Endodermal cell (in vitro differentiated cells): ENCODE results near the gene CCDC9B. TPM values are rescaled to one million over a fixed set of nuclear protein-coding genes. Genes with fewer than 3 reads are reported as not detected.

Experiments used
- DNase-seq: peaks from one replicate; pipeline ENCODE4 v3.0.0-alpha.2; 2017
- H3K27ac ChIP-seq: 2 replicates; pipeline ENCODE4 v1.5.1; 2013; ENCODE audit warnings: mild to moderate bottlenecking, low read depth, low read length, moderate library complexity
- H3K27me3 ChIP-seq: 2 replicates; pipeline ENCODE4 v1.6.1; 2013; ENCODE audit warnings: mild to moderate bottlenecking, low read length, moderate library complexity; ENCODE audit not compliant: insufficient read depth, control insufficient read depth, poor library complexity, severe bottlenecking
- H3K36me3 ChIP-seq: 2 replicates; pipeline ENCODE4 v1.7.0; 2013; ENCODE audit warnings: mild to moderate bottlenecking, low read length, moderate library complexity; ENCODE audit not compliant: control insufficient read depth, insufficient read depth
- H3K4me1 ChIP-seq: one replicate; pipeline ENCODE4 v1.7.0; 2013; ENCODE audit warnings: low read length; ENCODE audit not compliant: control insufficient read depth, insufficient read depth
- H3K4me3 ChIP-seq: 2 replicates; pipeline ENCODE4 v1.5.1; 2013; ENCODE audit warnings: mild to moderate bottlenecking, low read length, moderate library complexity
- H3K9ac ChIP-seq: 2 replicates; pipeline ENCODE4 v1.6.1; 2013; ENCODE audit warnings: mild to moderate bottlenecking, low read length, moderate library complexity; ENCODE audit not compliant: poor library complexity, severe bottlenecking; ENCODE audit errors: extremely low read depth
- H3K9me3 ChIP-seq: 2 replicates; pipeline ENCODE4 v1.6.1; 2013; ENCODE audit warnings: mild to moderate bottlenecking, low read length, moderate library complexity; ENCODE audit not compliant: control insufficient read depth
- H3K27ac Mint-ChIP-seq: 2 replicates; pipeline ENCODE4 v1.8.0; 2020; ENCODE audit warnings: mixed read lengths
- H3K27me3 Mint-ChIP-seq: 2 replicates; pipeline ENCODE4 v1.8.0; 2021; ENCODE audit warnings: mild to moderate bottlenecking, mixed read lengths; ENCODE audit not compliant: insufficient read depth
- H3K36me3 Mint-ChIP-seq: 2 replicates; pipeline ENCODE4 v1.8.0; 2020; ENCODE audit warnings: low read depth, mixed read lengths
- H3K4me1 Mint-ChIP-seq: 2 replicates; pipeline ENCODE4 v1.8.0; 2020; ENCODE audit warnings: mixed read lengths
- H3K4me3 Mint-ChIP-seq: 2 replicates; pipeline ENCODE4 v1.8.0; 2020; ENCODE audit warnings: mild to moderate bottlenecking, moderate library complexity, mixed read lengths
- H3K9me3 Mint-ChIP-seq: 2 replicates; pipeline ENCODE4 v1.8.0; 2020; ENCODE audit warnings: mild to moderate bottlenecking, mixed read lengths
- WGBS, 2 experiments: methylation state at CpG; one replicate each; pipeline versions ENCODE4 v1.1.5 to v1.1.7; 2013; ENCODE audit warnings: missing lambda C conversion rate in 2 of 2, mixed read lengths in 1 of 2; ENCODE audit not compliant: insufficient coverage in 1 of 2, insufficient read length in 1 of 2; 5-methylcytosine and 5-hydroxymethylcytosine counted together
- total RNA-seq, 2 donors: library from RNA; stranded (reverse); fragmentation: NEBNext Ultra II Directional in 1 of 2; extraction: Animal tissue kit (Norgen Biotek cat#: 25700) in 1 of 2; gene quantifications; 2 replicates in 1 of 2; 3 replicates in 1 of 2; pipeline ENCODE4 v1.2.1, GENCODE V29; 2021
- TF ChIP-seq, protein P1 (sequence below): fragments of 200-600 bp; sonication (generic); conservative IDR thresholded peaks from 2 replicates; pipeline ENCODE4 v1.5.0; 2021; ENCODE audit warnings: antibody characterized with exemption, mild to moderate bottlenecking

The CCDC9B gene
- total RNA-seq, 2 donors from 2014 or later, result 0.15 to 0.42 TPM

DNA sequence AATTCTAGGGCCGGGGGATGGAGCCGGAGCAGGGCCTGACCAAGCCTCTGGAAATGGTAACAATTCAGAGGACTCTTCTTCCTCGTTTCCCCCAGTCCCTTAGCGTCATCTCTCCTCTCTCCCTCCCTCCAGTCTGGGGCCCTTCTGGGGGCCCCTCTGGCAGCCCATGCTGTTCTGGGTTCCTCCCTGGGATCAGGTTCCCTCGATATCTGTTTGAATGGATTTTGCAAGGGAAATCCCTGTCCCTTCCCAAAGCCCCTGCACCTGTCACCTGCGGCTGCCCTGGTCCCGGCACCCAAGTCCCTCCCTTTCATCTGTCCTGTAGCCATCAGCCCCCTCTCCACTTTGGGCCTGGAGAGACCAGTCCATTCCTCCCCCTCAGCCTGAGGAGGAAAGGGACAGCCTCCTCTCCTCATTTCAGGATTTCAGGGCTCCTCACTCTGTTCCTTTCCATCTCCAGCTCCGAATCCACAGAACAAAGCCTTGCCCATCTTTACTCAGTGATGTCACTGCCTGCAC, 31.3 kb downstream of the CCDC9B start:
- Histone ChIP-seq H3K4me3 (no peak overlapping the region), H3K36me3 (no peaks in the 10 kb centered on the region), H3K4me1 (peaks cover 6% of the 10 kb centered on the region), H3K9me3 (no peaks in the 10 kb centered on the region), H3K27ac (no peak overlapping the region), H3K27me3 (peaks cover 42% of the 10 kb centered on the region), H3K9ac (no peak overlapping the region)
- no peak overlapping the region for H3K4me3 Mint-ChIP-seq
- TF ChIP-seq, protein P1, sequence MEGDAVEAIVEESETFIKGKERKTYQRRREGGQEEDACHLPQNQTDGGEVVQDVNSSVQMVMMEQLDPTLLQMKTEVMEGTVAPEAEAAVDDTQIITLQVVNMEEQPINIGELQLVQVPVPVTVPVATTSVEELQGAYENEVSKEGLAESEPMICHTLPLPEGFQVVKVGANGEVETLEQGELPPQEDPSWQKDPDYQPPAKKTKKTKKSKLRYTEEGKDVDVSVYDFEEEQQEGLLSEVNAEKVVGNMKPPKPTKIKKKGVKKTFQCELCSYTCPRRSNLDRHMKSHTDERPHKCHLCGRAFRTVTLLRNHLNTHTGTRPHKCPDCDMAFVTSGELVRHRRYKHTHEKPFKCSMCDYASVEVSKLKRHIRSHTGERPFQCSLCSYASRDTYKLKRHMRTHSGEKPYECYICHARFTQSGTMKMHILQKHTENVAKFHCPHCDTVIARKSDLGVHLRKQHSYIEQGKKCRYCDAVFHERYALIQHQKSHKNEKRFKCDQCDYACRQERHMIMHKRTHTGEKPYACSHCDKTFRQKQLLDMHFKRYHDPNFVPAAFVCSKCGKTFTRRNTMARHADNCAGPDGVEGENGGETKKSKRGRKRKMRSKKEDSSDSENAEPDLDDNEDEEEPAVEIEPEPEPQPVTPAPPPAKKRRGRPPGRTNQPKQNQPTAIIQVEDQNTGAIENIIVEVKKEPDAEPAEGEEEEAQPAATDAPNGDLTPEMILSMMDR, result no peak
- H3K27me3 Mint-ChIP-seq, result peaks cover 44% of the 10 kb centered on the region
- peaks cover 15% of the 10 kb centered on the region for H3K4me1 Mint-ChIP-seq
- H3K9me3 Mint-ChIP-seq, result no peaks in the 10 kb centered on the region
- no peaks in the 10 kb centered on the region for H3K36me3 Mint-ChIP-seq
- no peak overlapping the region for H3K27ac Mint-ChIP-seq
- 82 to 85% methylated on average over 6 to 8 of the region's 8 CpGs for WGBS, 2 experiments
- DNase-seq, result no peak

DNA sequence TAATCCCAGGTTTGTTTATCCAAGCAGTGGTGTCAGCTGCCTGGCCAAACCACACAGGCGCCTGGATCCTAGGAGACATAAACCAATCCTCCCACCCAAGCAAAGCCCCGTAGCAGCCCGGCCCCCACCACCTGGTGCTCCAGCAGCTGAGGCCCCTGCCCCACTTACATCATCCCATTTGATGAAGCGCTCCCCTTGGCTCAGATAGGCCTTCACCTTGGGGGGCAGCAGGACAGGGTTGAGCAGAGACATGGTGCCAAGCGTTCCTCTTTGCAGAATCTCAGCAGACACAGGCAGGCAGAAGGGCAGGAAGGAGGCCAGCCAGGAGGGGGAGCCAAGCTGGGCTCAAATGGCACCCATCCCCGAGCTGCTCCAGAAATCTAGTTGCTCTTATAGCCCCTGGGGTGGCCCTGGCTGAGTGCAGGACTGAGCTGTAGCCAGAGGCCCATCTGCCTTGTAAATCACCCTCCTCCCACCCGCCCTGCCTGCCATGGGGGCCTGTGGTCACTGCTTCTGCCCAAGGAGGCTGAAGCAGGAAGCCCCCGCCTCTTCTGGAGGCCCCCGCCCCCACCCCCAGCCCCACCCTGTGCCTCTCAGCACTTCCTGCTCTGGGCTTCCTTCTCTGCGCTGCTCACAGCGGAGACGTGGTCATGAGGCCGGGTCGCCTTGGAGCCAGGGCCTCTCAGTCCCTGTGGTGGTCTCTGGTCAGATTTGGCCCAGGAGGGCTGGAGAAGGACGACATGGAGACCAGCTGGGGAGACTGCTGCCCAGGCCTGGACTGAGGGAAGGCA, 33.1 kb downstream of the CCDC9B start, which contains the start of gene PLCB2:
Gene PLCB2, minus strand, starts transcription at position 515 of the 791 bp plus-strand sequence. Its CDS starts 263 bp downstream, at position 252.
- TF ChIP-seq, protein P1, result peak; percentile 64
- H3K4me3 ChIP-seq, result no peak within 1 kb of the TSS
- no peak within 1 kb of the TSS for H3K9ac ChIP-seq
- Mint-ChIP-seq H3K4me3 (no peak within 1 kb of the TSS), H3K4me1 (peaks cover 15% of the 10 kb centered on the region), H3K27ac (no peak within 1 kb of the TSS), H3K36me3 (no peaks in the 10 kb centered on the region), H3K9me3 (no peaks in the 10 kb centered on the region), H3K27me3 (peaks cover 38% of the 10 kb centered on the region)
- DNase-seq, result peak; percentile 83
- no peak within 1 kb of the TSS for H3K27ac ChIP-seq
- H3K4me1 ChIP-seq, result peaks cover 6% of the 10 kb centered on the region
- WGBS, 2 experiments, result 71 to 96% methylated on average over 3 to 13 of the region's 15 CpGs
- H3K36me3 ChIP-seq, result no peaks in the 10 kb centered on the region
- peaks cover 36% of the 10 kb centered on the region for H3K27me3 ChIP-seq
- H3K9me3 ChIP-seq, result no peaks in the 10 kb centered on the region

DNA sequence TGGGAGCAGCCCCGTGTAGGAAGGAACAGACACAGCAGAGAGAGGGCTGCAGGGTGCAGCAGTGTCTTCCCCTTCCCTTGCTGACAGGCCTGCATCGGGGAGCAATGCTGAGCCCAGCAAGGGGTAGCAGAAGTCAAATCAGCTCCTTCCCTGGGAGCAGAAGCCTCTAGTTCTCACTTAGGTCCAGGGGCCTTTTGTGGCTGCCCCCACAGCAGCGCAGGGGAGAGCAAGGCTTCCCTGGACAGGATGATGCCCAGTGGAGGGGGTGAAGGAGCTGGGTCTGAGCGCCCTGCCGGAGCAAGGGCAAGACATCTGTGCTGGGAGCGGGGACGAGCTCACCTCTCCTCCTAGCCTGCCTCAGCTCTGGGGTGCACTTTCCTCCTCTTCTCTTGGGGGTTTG, 33.8 kb downstream of the CCDC9B start:
- TF ChIP-seq, protein P1, result no peak
- Mint-ChIP-seq H3K27me3 (peaks cover 31% of the 10 kb centered on the region), H3K4me3 (no peak overlapping the region), H3K36me3 (no peaks in the 10 kb centered on the region), H3K27ac (no peak overlapping the region), H3K9me3 (no peaks in the 10 kb centered on the region), H3K4me1 (peaks cover 17% of the 10 kb centered on the region)
- H3K4me1 ChIP-seq, result peaks cover 6% of the 10 kb centered on the region
- no peak overlapping the region for H3K27ac ChIP-seq
- whole genome bisulfite sequencing, 2 experiments, result 43 to 58% methylated on average over 2 to 3 of the region's 7 CpGs
- H3K36me3 ChIP-seq, result no peaks in the 10 kb centered on the region
- no peak for DNase-seq
- no peaks in the 10 kb centered on the region for H3K9me3 ChIP-seq
- no peak overlapping the region for H3K4me3 ChIP-seq
- no peak overlapping the region for H3K9ac ChIP-seq
- H3K27me3 ChIP-seq, result peaks cover 29% of the 10 kb centered on the region
